ENCODE measurements around the gene ATP2C1.
"Not testable (repeated sequence)": the region's sequence is repeated elsewhere in the genome, so short reads cannot be mapped to it uniquely, and the experiment has no call there.

Gene ATP2C1

GRCh38 chr3:131026321-131027151 lies 132.7 kb downstream of the ATP2C1 start, which contains the start of the genes ASTE1 and NEK11:
TSS of gene ASTE1 (minus strand) at chr3:131026825. CDS start at chr3:131025306, 1,519 bp downstream.
TSS of gene NEK11 (plus strand) at chr3:131026877. CDS start at chr3:131029709, 2,832 bp downstream.
- FAIRE-seq (peak; percentile 96), DNase-seq (ENCODE audit: extremely low spot score, insufficient read length, low read depth) (peak; percentile 79)

GRCh38 chr3:131028844-131029243 lies 135.0 kb downstream of the ATP2C1 start:
- FAIRE-seq: no peak
- no peak for DNase-seq (ENCODE audit: extremely low spot score, insufficient read length, low read depth)

- FAIRE-seq: no peak
- no peak for DNase-seq (ENCODE audit: extremely low spot score, insufficient read length, low read depth)
Measured at GRCh38 chr3:131031660-131032059, 137.8 kb downstream of the ATP2C1 start.

GRCh38 chr3:131033480-131034080 lies 139.7 kb downstream of the ATP2C1 start:
- FAIRE-seq: peak; percentile 81
- peak; percentile 15 for DNase-seq (ENCODE audit: extremely low spot score, insufficient read length, low read depth)

- DNase-seq (ENCODE audit: extremely low spot score, insufficient read length, low read depth) (no peak), FAIRE-seq (no peak)
Measured at GRCh38 chr3:131036200-131036816, 142.4 kb downstream of the ATP2C1 start.

- no peak for DNase-seq (ENCODE audit: extremely low spot score, insufficient read length, low read depth)
- no peak for FAIRE-seq
Measured at GRCh38 chr3:131036986-131037385, 143.1 kb downstream of the ATP2C1 start.

GRCh38 chr3:131038326-131038725 lies 144.4 kb downstream of the ATP2C1 start:
- FAIRE-seq: no peak
- no peak for DNase-seq (ENCODE audit: extremely low spot score, insufficient read length, low read depth)

GRCh38 chr3:131042271-131042985 lies 148.5 kb downstream of the ATP2C1 start:
- not testable (repeated sequence) for FAIRE-seq; DNase-seq (ENCODE audit: extremely low spot score, insufficient read length, low read depth)

- DNase-seq (ENCODE audit: extremely low spot score, insufficient read length, low read depth) (no peak), FAIRE-seq (no peak)
Measured at GRCh38 chr3:131047582-131047981, 153.7 kb downstream of the ATP2C1 start.

- FAIRE-seq (no peak), DNase-seq (ENCODE audit: extremely low spot score, insufficient read length, low read depth) (no peak)
Measured at GRCh38 chr3:131048030-131048429, 154.1 kb downstream of the ATP2C1 start.

- DNase-seq (ENCODE audit: extremely low spot score, insufficient read length, low read depth) (no peak), FAIRE-seq (no peak)
Measured at GRCh38 chr3:131050001-131050400, 156.1 kb downstream of the ATP2C1 start.

GRCh38 chr3:131053043-131053859 lies 159.4 kb downstream of the ATP2C1 start:
- DNase-seq (ENCODE audit: extremely low spot score, insufficient read length, low read depth) (no peak), FAIRE-seq (no peak)

Data from GM18507 (cell line).